ENCODE results near the gene PCBD1.

The PCBD1 gene

GRCh38 chr10:70916241-70916640 lies 27.9 kb upstream of the PCBD1 start:
- Histone ChIP-seq H3K36me3 (ENCODE audit: insufficient read depth, insufficient read length, low read length) (no peaks in the 10 kb centered on the region), H3K4me3 (ENCODE audit: insufficient read length, low read depth) (no peak overlapping the region), H3K9ac (ENCODE audit: insufficient read length, low read depth) (no peak overlapping the region), H3K4me1 (ENCODE audit: insufficient read depth, insufficient read length) (no peaks in the 10 kb centered on the region), H3K27me3 (ENCODE audit: insufficient read depth, insufficient read length) (no peaks in the 10 kb centered on the region), H3K9me3 (ENCODE audit: insufficient read depth, low read length) (peaks cover 6% of the 10 kb centered on the region; the same call in 1 of the 2 replicates)
- DNase-seq (ENCODE audit: low read depth, low spot score) = no peak
- no peak for TF ChIP-seq ZNF274 (IDR thresholded peaks at IDR 0.05; ENCODE audit: low read depth, low read length)
- no peak for TF ChIP-seq YY1 (IDR thresholded peaks at IDR 0.05; ENCODE audit: insufficient read depth, insufficient read length)
- no peak for TF ChIP-seq SUZ12 (IDR thresholded peaks at IDR 0.05; ENCODE audit: extremely low read depth, insufficient read depth, insufficient read length)

GRCh38 chr10:70915806-70916205 lies 27.4 kb upstream of the PCBD1 start:
- Histone ChIP-seq H3K4me1 (ENCODE audit: insufficient read depth, insufficient read length) (no peaks in the 10 kb centered on the region), H3K27me3 (ENCODE audit: insufficient read depth, insufficient read length) (no peaks in the 10 kb centered on the region), H3K36me3 (ENCODE audit: insufficient read depth, insufficient read length, low read length) (no peaks in the 10 kb centered on the region), H3K9ac (ENCODE audit: insufficient read length, low read depth) (no peak overlapping the region), H3K4me3 (ENCODE audit: insufficient read length, low read depth) (no peak overlapping the region), H3K9me3 (ENCODE audit: insufficient read depth, low read length) (peaks cover 6% of the 10 kb centered on the region; the same call in 1 of the 2 replicates)
- no peak for TF ChIP-seq ZNF274 (IDR thresholded peaks at IDR 0.05; ENCODE audit: low read depth, low read length)
- no peak for TF ChIP-seq YY1 (IDR thresholded peaks at IDR 0.05; ENCODE audit: insufficient read depth, insufficient read length)
- no peak for TF ChIP-seq SUZ12 (IDR thresholded peaks at IDR 0.05; ENCODE audit: extremely low read depth, insufficient read depth, insufficient read length)
- DNase-seq (ENCODE audit: low read depth, low spot score) = no peak

DNA sequence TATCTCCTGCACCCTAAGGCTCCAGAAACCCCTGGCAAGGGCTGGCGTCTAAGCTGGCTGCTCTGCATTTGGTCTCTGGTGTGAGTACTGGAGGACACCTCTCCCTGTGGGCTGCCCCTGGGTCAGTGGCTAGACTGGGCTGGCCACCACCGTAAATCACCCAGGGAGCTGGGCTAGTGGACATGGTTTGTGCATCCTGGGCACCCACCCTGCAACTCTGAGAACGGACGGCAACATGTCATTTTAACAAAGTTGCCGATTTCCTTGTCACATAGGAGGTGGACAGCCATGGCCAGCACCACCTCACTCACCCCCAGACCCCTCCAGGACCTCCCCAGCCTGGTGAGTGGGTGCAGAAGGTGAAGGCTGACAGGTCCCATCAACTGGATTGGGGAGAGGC lies 26.8 kb upstream of the PCBD1 start:
- H3K9ac ChIP-seq (ENCODE audit: insufficient read length, low read depth) = no peak overlapping the region
- DNase-seq (ENCODE audit: low read depth, low spot score) = no peak
- no peak overlapping the region for H3K4me3 ChIP-seq (ENCODE audit: insufficient read length, low read depth)
- TF ChIP-seq YY1 (IDR thresholded peaks at IDR 0.05; ENCODE audit: insufficient read depth, insufficient read length) (no peak), SUZ12 (IDR thresholded peaks at IDR 0.05; ENCODE audit: extremely low read depth, insufficient read depth, insufficient read length) (no peak), ZNF274 (IDR thresholded peaks at IDR 0.05; ENCODE audit: low read depth, low read length) (no peak)
- no peaks in the 10 kb centered on the region for H3K36me3 ChIP-seq (ENCODE audit: insufficient read depth, insufficient read length, low read length)
- H3K4me1 ChIP-seq (ENCODE audit: insufficient read depth, insufficient read length) = no peaks in the 10 kb centered on the region
- H3K9me3 ChIP-seq (ENCODE audit: insufficient read depth, low read length) = peaks cover 6% of the 10 kb centered on the region; the same call in 1 of the 2 replicates
- H3K27me3 ChIP-seq (ENCODE audit: insufficient read depth, insufficient read length) = no peaks in the 10 kb centered on the region

- H3K4me3 ChIP-seq (ENCODE audit: insufficient read length, low read depth) = no peak overlapping the region
Observed at GRCh38 chr10:70914316-70914864, 26.0 kb upstream of the PCBD1 start.

DNA sequence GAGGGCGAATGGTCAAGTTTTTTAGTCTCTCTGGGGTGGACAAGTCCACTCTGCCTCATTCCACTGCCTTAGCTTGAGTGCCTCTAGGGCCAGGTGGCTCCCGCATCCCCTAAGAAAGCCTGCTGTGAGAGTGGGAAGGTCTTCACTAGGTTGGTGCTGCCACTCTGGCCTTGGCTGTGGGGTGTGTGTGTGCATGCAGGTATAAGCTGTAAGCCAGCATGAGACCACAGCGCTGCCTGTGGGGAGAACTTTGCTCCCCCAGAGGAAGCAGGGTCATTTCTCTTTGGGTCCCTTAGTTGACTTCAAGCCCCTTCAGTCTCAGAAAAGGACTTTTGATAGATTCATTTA lies 25.5 kb upstream of the PCBD1 start:
- no peak for TF ChIP-seq YY1 (IDR thresholded peaks at IDR 0.05; ENCODE audit: insufficient read depth, insufficient read length)
- TF ChIP-seq ZNF274 (IDR thresholded peaks at IDR 0.05; ENCODE audit: low read depth, low read length) = no peak
- no peak for TF ChIP-seq SUZ12 (IDR thresholded peaks at IDR 0.05; ENCODE audit: extremely low read depth, insufficient read depth, insufficient read length)
- Histone ChIP-seq H3K9me3 (ENCODE audit: insufficient read depth, low read length) (peaks cover 6% of the 10 kb centered on the region; the same call in 1 of the 2 replicates), H3K4me1 (ENCODE audit: insufficient read depth, insufficient read length) (no peaks in the 10 kb centered on the region), H3K36me3 (ENCODE audit: insufficient read depth, insufficient read length, low read length) (no peaks in the 10 kb centered on the region), H3K27me3 (ENCODE audit: insufficient read depth, insufficient read length) (no peaks in the 10 kb centered on the region), H3K9ac (ENCODE audit: insufficient read length, low read depth) (no peak overlapping the region), H3K4me3 (ENCODE audit: insufficient read length, low read depth) (no peak overlapping the region)
- DNase-seq (ENCODE audit: low read depth, low spot score) = no peak

More at GRCh38 chr10:70914316-70914864, 26.0 kb upstream of the PCBD1 start:
- no peak for DNase-seq (ENCODE audit: low read depth, low spot score)
- Histone ChIP-seq H3K9ac (ENCODE audit: insufficient read length, low read depth) (no peak overlapping the region), H3K36me3 (ENCODE audit: insufficient read depth, insufficient read length, low read length) (no peaks in the 10 kb centered on the region), H3K4me1 (ENCODE audit: insufficient read depth, insufficient read length) (no peaks in the 10 kb centered on the region), H3K27me3 (ENCODE audit: insufficient read depth, insufficient read length) (no peaks in the 10 kb centered on the region), H3K9me3 (ENCODE audit: insufficient read depth, low read length) (peaks cover 6% of the 10 kb centered on the region; the same call in 1 of the 2 replicates)
- TF ChIP-seq ZNF274 (IDR thresholded peaks at IDR 0.05; ENCODE audit: low read depth, low read length) (no peak), YY1 (IDR thresholded peaks at IDR 0.05; ENCODE audit: insufficient read depth, insufficient read length) (no peak), SUZ12 (IDR thresholded peaks at IDR 0.05; ENCODE audit: extremely low read depth, insufficient read depth, insufficient read length) (no peak)

DNA sequence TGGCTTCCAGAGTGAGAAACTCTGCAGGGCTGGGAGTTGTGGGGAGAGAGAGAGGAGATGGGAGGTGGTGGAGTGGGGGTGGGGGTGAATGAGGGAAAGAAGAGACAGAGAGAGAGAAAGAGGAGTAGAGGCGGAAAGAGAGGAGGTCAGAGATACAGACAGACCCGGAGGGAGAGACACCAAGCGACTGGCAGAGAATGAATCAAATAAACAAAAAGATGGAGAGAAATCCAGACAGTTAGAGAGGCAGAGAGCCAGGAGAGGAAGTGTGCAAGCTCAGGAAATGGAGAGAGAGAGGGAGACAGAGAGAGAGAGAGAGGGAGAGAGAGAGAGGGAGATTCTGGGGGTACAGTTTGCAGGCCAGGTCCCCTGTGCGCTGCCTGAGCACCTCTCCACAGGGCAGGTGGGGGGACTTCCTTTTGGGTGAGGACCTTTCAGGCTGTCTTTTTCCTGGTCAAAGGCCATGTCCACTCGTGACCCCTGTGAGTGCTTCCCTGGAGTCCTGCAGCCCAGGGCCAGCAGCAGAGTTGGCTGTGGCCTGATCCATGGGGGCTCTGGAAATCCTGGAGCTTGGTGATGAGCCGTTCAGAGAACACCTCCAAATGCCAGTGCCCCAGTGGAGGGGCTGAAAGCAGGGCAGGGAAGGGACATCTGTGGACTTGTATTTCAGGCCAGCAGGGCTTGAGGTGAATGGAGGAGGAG lies 25.0 kb upstream of the PCBD1 start:
- no peaks in the 10 kb centered on the region for H3K4me1 ChIP-seq (ENCODE audit: insufficient read depth, insufficient read length)
- no peak overlapping the region for H3K9ac ChIP-seq (ENCODE audit: insufficient read length, low read depth)
- TF ChIP-seq YY1 (IDR thresholded peaks at IDR 0.05; ENCODE audit: insufficient read depth, insufficient read length) = no peak
- no peak for TF ChIP-seq SUZ12 (IDR thresholded peaks at IDR 0.05; ENCODE audit: extremely low read depth, insufficient read depth, insufficient read length)
- no peak for TF ChIP-seq ZNF274 (IDR thresholded peaks at IDR 0.05; ENCODE audit: low read depth, low read length)
- H3K27me3 ChIP-seq (ENCODE audit: insufficient read depth, insufficient read length) = no peaks in the 10 kb centered on the region
- H3K36me3 ChIP-seq (ENCODE audit: insufficient read depth, insufficient read length, low read length) = no peaks in the 10 kb centered on the region
- no peak for DNase-seq (ENCODE audit: low read depth, low spot score)
- H3K4me3 ChIP-seq (ENCODE audit: insufficient read length, low read depth) = no peak overlapping the region
- peaks cover 6% of the 10 kb centered on the region; the same call in 1 of the 2 replicates for H3K9me3 ChIP-seq (ENCODE audit: insufficient read depth, low read length)

DNA sequence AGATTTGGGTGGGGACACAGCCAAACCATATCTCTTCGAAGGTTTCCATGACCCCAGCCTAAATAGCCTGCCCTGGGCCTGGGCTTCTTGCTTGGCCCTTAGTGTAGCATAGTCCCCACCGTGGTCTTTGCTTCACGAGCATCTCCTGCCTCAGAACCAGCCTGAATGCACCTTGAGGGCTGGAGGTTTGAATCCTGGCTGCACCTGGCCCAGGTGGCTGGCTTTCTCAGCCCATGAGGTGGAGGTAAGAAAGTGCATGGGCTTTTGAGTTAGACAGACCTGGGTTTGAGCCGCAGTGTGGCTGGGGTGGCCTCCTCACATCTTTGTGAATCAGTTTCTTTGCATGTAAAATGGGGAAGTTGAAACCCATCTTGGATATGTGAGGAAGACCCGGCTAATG lies 24.2 kb upstream of the PCBD1 start:
- no peaks in the 10 kb centered on the region for H3K27me3 ChIP-seq (ENCODE audit: insufficient read depth, insufficient read length)
- TF ChIP-seq ZNF274 (IDR thresholded peaks at IDR 0.05; ENCODE audit: low read depth, low read length) = no peak
- TF ChIP-seq YY1 (IDR thresholded peaks at IDR 0.05; ENCODE audit: insufficient read depth, insufficient read length) = no peak
- no peak for TF ChIP-seq SUZ12 (IDR thresholded peaks at IDR 0.05; ENCODE audit: extremely low read depth, insufficient read depth, insufficient read length)
- H3K4me3 ChIP-seq (ENCODE audit: insufficient read length, low read depth) = no peak overlapping the region
- H3K4me1 ChIP-seq (ENCODE audit: insufficient read depth, insufficient read length) = no peaks in the 10 kb centered on the region
- no peak overlapping the region for H3K9ac ChIP-seq (ENCODE audit: insufficient read length, low read depth)
- DNase-seq (ENCODE audit: low read depth, low spot score) = no peak
- no peaks in the 10 kb centered on the region for H3K36me3 ChIP-seq (ENCODE audit: insufficient read depth, insufficient read length, low read length)
- peaks cover 6% of the 10 kb centered on the region; the same call in 1 of the 2 replicates for H3K9me3 ChIP-seq (ENCODE audit: insufficient read depth, low read length)

All from NT2/D1 (cell line).